Body of pancreas (tissue), 4 donors: ENCODE data around the gene HECW1. TPM values are rescaled to one million over a fixed set of nuclear protein-coding genes. Genes with fewer than 3 reads are reported as not detected.

Experiments
- ATAC-seq: fragments of 150-250 bp; one replicate; pipeline ENCODE4 v1.9.1; 2016
- DNase-seq, 4 donors: peaks; one replicate each; pipeline ENCODE4 v3.0.0-alpha.2; 2019
- H3K27ac ChIP-seq, 4 donors: fragments of 200-600 bp; sonication (generic); 1 replicate in 3 of 4; 2 replicates in 1 of 4; pipeline versions ENCODE4 v1.5.1 to v1.6.1; 2016 to 2019; ENCODE audit warnings: mild to moderate bottlenecking in 1 of 4, mixed read lengths in 1 of 4, moderate library complexity in 1 of 4
- H3K27me3 ChIP-seq, 2 donors: fragments of 200-600 bp; sonication (generic); one replicate each; pipeline ENCODE4 v1.6.0; 2016; ENCODE audit warnings: mild to moderate bottlenecking in 1 of 2
- H3K36me3 ChIP-seq, 2 donors: fragments of 200-600 bp; sonication (generic); replicated peaks in 1 of 2; 2 replicates each; pipeline ENCODE4 v1.5.1; 2016; ENCODE audit warnings: low read depth in 2 of 2; ENCODE audit not compliant: insufficient read depth in 1 of 2
- H3K4me1 ChIP-seq: fragments of 200-600 bp; sonication (generic); one replicate; pipeline ENCODE4 v1.6.0; 2016
- H3K4me3 ChIP-seq, 2 donors: fragments of 200-600 bp; sonication (generic); 1 replicate in 1 of 2; 2 replicates in 1 of 2; pipeline ENCODE4 v1.5.1; 2016 to 2019
- H3K9me3 ChIP-seq, 3 donors: fragments of 200-600 bp; sonication (generic); 1 replicate in 2 of 3; 2 replicates in 1 of 3; pipeline ENCODE4 v1.5.1; 2016
- POLR2A ChIP-seq, 3 donors: fragments of 450-650 bp; IDR thresholded peaks; one replicate each; pipeline ENCODE4 v1.6.1; 2016; ENCODE audit warnings: antibody characterized with exemption in 3 of 3, mild to moderate bottlenecking in 2 of 3
- WGBS, 2 donors: methylation state at CpG; one replicate each; pipeline ENCODE4 v1.1.5; 2017; 5-methylcytosine and 5-hydroxymethylcytosine counted together
- intact Hi-C: fragments of 100-400 bp; cut with DNase I; formaldehyde crosslinking; loops from one replicate; pipeline ENCODE4 v1.15.1; 2023
- total RNA-seq, 2 donors: library from RNA; depleted of rRNA; stranded (reverse); fragments of >200 nt; gene quantifications; one replicate each; pipeline ENCODE4 v1.1.0, GENCODE V29; 2016
- TF ChIP-seq, protein P1 (sequence below), 7 experiments: fragments of 450-650 bp in 4 of 7; fragments of 200-600 bp in 3 of 7; sonication (generic) in 3 of 7; IDR thresholded peaks; one replicate each; pipeline ENCODE4 v1.5.1; 2016 to 2019; ENCODE audit warnings: antibody characterized with exemption in 7 of 7

HECW1 gene
- total RNA-seq, 2 donors from 2014 or later = under 0.01 TPM; not detected in 1

DNA sequence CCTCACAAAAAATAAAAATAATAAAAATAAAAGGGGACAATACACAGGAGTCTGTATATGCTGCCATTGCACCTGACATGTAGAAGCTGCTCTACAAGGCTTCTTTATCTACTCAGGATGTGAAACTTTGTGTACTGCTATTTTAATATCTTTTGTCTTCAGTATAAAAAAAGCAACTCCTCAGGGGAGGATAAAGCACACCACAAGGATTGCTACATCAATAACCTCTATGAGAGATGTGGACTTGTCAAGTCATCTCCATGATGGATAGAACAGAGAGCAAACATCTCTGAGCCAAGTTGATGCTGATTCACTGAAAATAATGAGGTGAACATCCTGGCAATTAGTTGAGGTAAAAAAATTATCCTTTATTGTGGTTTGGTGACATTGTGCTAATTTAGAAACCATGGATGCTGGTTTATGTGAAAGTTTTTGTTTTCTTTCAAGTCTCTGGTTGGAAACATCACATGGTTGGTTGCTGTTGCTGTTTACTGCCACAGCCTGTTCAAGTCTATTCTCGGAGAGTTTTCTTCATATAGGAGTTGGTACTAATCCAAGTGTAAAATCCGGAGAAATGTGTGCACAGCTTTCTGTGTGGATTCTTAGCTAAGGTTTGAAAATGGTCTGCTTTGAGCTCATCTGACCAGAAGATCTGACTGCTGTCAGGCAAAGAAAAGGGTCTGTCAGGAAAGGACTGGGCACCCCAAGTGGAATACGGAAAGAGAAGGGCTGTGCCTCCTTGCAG lies 1.5 kb upstream of the HECW1 start:
- Histone ChIP-seq H3K36me3 (no peaks in the 10 kb centered on the region), H3K27ac (no peak overlapping the region), H3K4me3 (no peak overlapping the region), H3K9me3 (no peaks in the 10 kb centered on the region), H3K4me1 (peaks cover 15% of the 10 kb centered on the region), H3K27me3 (no peaks in the 10 kb centered on the region)
- ATAC-seq (no peak), DNase-seq (no peak)
- intact Hi-C loops = no loop called here
- 24 to 39% methylated on average over 3 of the region's 3 CpGs for WGBS, 2 donors
- TF ChIP-seq, protein P1, sequence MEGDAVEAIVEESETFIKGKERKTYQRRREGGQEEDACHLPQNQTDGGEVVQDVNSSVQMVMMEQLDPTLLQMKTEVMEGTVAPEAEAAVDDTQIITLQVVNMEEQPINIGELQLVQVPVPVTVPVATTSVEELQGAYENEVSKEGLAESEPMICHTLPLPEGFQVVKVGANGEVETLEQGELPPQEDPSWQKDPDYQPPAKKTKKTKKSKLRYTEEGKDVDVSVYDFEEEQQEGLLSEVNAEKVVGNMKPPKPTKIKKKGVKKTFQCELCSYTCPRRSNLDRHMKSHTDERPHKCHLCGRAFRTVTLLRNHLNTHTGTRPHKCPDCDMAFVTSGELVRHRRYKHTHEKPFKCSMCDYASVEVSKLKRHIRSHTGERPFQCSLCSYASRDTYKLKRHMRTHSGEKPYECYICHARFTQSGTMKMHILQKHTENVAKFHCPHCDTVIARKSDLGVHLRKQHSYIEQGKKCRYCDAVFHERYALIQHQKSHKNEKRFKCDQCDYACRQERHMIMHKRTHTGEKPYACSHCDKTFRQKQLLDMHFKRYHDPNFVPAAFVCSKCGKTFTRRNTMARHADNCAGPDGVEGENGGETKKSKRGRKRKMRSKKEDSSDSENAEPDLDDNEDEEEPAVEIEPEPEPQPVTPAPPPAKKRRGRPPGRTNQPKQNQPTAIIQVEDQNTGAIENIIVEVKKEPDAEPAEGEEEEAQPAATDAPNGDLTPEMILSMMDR (IDR thresholded peaks at IDR 0.05) = no peak
- no peak for TF ChIP-seq POLR2A (IDR thresholded peaks at IDR 0.05)

DNA sequence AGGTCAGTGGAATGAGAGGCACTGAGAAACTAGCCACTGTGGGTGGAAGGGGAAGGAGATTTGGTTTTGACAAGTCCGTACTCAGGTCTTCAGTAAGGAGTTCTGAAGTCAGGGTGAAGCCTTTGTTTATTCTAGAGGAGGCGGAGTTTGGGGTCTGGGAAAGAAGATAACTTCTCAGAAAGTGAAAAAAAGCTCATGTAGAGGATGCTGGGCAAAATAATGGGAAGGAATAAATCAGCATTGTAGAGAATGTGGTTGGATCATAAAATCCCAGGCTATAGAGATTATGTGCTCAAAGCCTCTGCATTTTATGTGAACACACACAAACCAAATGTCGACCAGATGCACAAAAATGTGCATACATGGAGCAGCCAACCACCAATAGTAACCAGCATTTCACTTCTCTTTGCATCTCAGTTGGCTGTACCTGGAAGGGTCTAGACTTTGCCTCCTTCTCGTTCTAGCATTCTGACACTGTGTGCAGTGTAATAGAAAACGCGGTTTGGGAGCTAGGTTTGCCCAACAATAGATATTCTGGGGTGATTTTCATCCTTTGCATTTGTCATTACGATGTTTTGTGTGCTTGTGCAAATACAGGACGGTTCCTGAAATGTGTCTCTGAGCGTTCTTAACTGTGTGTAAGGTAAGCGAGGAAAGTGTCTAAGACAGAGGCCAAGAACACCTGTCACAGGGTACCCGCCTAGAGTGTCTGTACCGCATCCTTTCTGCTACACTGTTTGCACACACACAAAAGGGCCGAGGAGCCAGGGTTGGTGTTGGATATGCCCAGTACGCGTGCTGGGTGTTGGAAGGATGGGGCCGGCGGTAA lies 603 bp upstream of the HECW1 start:
- ATAC-seq = no peak
- H3K27me3 ChIP-seq = peaks cover 0 to 4% of the 10 kb centered on the region in 2 donors

DNA sequence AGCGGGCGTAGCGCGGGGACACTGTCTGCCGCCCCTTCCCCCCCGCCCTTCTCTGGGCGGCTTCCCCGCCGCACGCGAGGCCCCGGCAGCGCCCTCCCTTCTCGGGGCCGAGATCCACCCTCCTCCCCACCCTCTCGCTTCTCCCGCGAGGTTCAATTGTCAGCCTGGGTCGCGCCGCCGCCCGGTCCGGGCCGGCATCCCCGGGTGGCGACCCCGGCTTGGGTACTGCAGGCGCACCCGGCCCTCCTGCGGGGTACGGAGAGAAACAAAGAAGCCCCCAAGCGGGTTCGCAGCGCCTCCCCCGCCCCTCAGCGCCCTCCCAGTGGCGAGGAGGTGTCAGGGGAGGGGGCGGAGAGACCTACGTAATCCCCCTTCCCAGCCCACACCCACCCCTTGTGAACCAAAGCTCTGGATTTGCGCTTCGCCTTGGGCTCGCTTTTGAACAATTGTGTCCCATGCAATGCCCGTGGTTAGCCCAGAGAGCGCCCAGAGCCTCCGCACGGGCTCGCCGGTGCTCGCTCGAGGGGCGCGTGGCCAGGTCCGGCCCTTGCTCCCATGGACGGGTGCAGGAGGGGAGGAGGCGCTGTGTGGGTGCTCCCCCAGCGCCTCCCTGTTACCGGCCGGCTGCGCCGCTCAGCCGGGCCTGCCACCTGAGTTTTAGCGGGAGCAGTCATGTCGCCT lies 634 bp downstream of the HECW1 start:
- Histone ChIP-seq H3K27ac (no peak overlapping the region), H3K9me3 (no peaks in the 10 kb centered on the region), H3K4me3 (no peak overlapping the region), H3K4me1 (peaks cover 15% of the 10 kb centered on the region), H3K27me3 (peaks cover 0 to 4% of the 10 kb centered on the region in 2 donors), H3K36me3 (no peaks in the 10 kb centered on the region)
- peak in 2 of 4 donors; percentile 8 to 39 for DNase-seq
- TF ChIP-seq, protein P1 (IDR thresholded peaks at IDR 0.05) = no peak
- TF ChIP-seq POLR2A (IDR thresholded peaks at IDR 0.05) = no peak
- intact Hi-C loops = no loop called here
- ATAC-seq = peak; percentile 24
- WGBS, 2 donors = 0% methylated on average over 23 of the region's 64 CpGs; no CpG with 5 or more reads in 1 of the 2 donors

More for the DNA sequence above, 603 bp upstream of the HECW1 start:
- Histone ChIP-seq H3K4me1 (peaks cover 15% of the 10 kb centered on the region), H3K4me3 (no peak overlapping the region), H3K36me3 (no peaks in the 10 kb centered on the region), H3K9me3 (no peaks in the 10 kb centered on the region), H3K27ac (no peak overlapping the region)
- no peak for DNase-seq
- intact Hi-C loops = no loop called here
- 8 to 12% methylated on average over 17 of the region's 17 CpGs for WGBS, 2 donors
- TF ChIP-seq, protein P1 (IDR thresholded peaks at IDR 0.05) = no peak
- no peak for TF ChIP-seq POLR2A (IDR thresholded peaks at IDR 0.05)

DNA sequence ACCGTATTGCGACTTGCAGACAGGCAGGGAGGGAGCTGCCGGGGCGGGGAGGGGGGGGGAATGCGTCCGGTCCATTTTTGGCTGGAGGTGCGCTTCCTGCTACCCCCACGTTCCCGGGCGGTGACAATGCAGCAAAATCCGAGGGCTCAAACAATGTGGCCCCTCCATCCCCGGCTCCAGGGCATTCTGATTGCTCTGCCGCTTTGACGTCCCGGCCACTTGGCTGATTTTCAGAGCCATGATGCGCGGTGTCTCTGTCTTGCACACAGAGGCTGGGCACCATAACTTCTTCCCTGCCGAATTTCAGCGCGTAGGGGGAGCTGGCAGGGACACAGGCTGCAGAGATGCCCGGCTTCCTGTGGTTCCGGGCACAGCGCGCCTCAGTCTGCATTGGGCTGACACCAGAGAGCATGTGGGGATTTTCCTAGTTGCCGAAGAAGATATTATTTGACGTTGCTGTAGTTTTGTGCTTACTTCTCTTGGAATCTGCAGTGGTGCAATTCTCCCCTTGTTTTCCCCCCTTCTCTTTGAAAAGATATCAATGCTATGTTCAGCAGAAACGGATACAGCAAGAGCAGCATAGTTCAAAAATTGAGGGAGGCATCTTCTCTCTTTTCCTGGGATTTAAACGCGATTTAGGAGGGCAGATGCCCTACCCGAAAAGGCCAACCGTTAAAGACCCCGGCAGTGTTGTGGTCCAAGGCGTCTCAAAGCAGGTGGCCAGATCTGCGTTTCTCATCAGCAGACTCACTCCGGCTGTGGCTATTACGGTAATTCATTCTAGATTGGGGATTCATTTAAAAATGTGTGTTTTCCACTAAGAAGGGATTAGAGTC lies 1.4 kb downstream of the HECW1 start:
- intact Hi-C loops = no loop called here
- no peak for DNase-seq
- no peaks in the 10 kb centered on the region for H3K9me3 ChIP-seq
- H3K4me1 ChIP-seq = peaks cover 15% of the 10 kb centered on the region
- TF ChIP-seq POLR2A (IDR thresholded peaks at IDR 0.05) = no peak
- TF ChIP-seq, protein P1 (IDR thresholded peaks at IDR 0.05) = no peak
- no peak overlapping the region for H3K27ac ChIP-seq
- 3 to 13% methylated on average over 13 to 36 of the region's 36 CpGs for WGBS, 2 donors
- no peak for ATAC-seq
- peaks cover 0 to 4% of the 10 kb centered on the region in 2 donors for H3K27me3 ChIP-seq
- H3K36me3 ChIP-seq = no peaks in the 10 kb centered on the region
- H3K4me3 ChIP-seq = no peak overlapping the region
